WTC11 (cell line): ENCODE measurements around the gene MAEA. TPM values are rescaled to one million over a fixed set of nuclear protein-coding genes. Genes with fewer than 3 reads are reported as not detected.

Experiments
- ATAC-seq: fragments of 200-7000 bp; cut with Tn5 transposase; 2 replicates; pipeline ENCODE4 v1.10.0; 2021; ENCODE audit warnings: mild to moderate bottlenecking, moderate library complexity
- CTCF ChIA-PET: fragments of 300-600 bp; sonication (Branson Sonifier 250); formaldehyde crosslinking; loops from one replicate; lab custom pipeline; 2021; ENCODE audit warnings: antibody characterized with exemption; lab: Charles Lee
- POLR2A ChIA-PET: fragments of 350-600 bp; sonication (Branson Sonifier 250); formaldehyde crosslinking; loops from one replicate; lab custom pipeline; 2021; ENCODE audit warnings: antibody characterized with exemption; lab: Charles Lee
- DNase-seq: peaks from one replicate; pipeline ENCODE4 v3.0.0; 2021; ENCODE audit warnings: low spot score
- H3K27ac Mint-ChIP-seq: 2 replicates; pipeline ENCODE4 v1.8.0; 2021; ENCODE audit warnings: mixed read lengths
- H3K27me3 Mint-ChIP-seq: 2 replicates; pipeline ENCODE4 v1.8.0; 2021; ENCODE audit warnings: low read depth, mild to moderate bottlenecking, moderate library complexity, mixed read lengths
- H3K36me3 Mint-ChIP-seq: 2 replicates; pipeline ENCODE4 v1.8.0; 2021; ENCODE audit warnings: mixed read lengths
- H3K4me1 Mint-ChIP-seq: 2 replicates; pipeline ENCODE4 v1.8.0; 2022; ENCODE audit warnings: mixed read lengths
- H3K4me3 Mint-ChIP-seq: 2 replicates; pipeline ENCODE4 v1.8.0; 2021; ENCODE audit warnings: mild to moderate bottlenecking, moderate library complexity, mixed read lengths
- H3K9me3 Mint-ChIP-seq: 2 replicates; pipeline ENCODE4 v1.8.0; 2021; ENCODE audit warnings: mixed read lengths
- ATF2 ChIP-seq: sonication (generic); formaldehyde crosslinking; IDR thresholded peaks from 2 replicates; pipeline ENCODE4 v1.8.1; 2022; ENCODE audit warnings: low read depth, missing genetic modification reagents, borderline replicate concordance
- E2F1 ChIP-seq: sonication (generic); formaldehyde crosslinking; IDR thresholded peaks from 2 replicates; pipeline ENCODE4 v1.8.0; 2022; ENCODE audit warnings: mild to moderate bottlenecking, missing genetic modification reagents
- E2F5 ChIP-seq: sonication (generic); formaldehyde crosslinking; IDR thresholded peaks from 2 replicates; pipeline ENCODE4 v1.8.1; 2022; ENCODE audit warnings: mild to moderate bottlenecking, moderate library complexity, missing genetic modification reagents
- EMX1 ChIP-seq: fragments of 250-450 bp; sonication (Bioruptor Pico); IDR thresholded peaks from 2 replicates; pipeline ENCODE4 v1.8.0; 2021; ENCODE audit warnings: mild to moderate bottlenecking
- FOXJ3 ChIP-seq: sonication (generic); formaldehyde crosslinking; IDR thresholded peaks from 2 replicates; pipeline ENCODE4 v1.9.0; 2021; ENCODE audit warnings: missing genetic modification reagents, mild to moderate bottlenecking, borderline replicate concordance
- FOXP1 ChIP-seq: sonication (generic); formaldehyde crosslinking; IDR thresholded peaks from 2 replicates; pipeline ENCODE4 v1.8.0; 2022; ENCODE audit warnings: missing genetic modification reagents, mild to moderate bottlenecking, moderate library complexity, borderline replicate concordance
- HMGXB4 ChIP-seq: sonication (generic); formaldehyde crosslinking; IDR thresholded peaks from 2 replicates; pipeline ENCODE4 v1.8.1; 2023; ENCODE audit warnings: mild to moderate bottlenecking, moderate library complexity, missing genetic modification reagents
- MYBL2 ChIP-seq: sonication (generic); formaldehyde crosslinking; IDR thresholded peaks from 2 replicates; pipeline ENCODE4 v1.8.1; 2023; ENCODE audit warnings: mild to moderate bottlenecking, moderate library complexity, missing genetic modification reagents
- NFE2L1 ChIP-seq: sonication (generic); formaldehyde crosslinking; IDR thresholded peaks from 2 replicates; pipeline ENCODE4 v1.8.1; 2023; ENCODE audit warnings: missing genetic modification reagents
- PRDM15 ChIP-seq: sonication (generic); formaldehyde crosslinking; IDR thresholded peaks from 2 replicates; pipeline ENCODE4 v1.8.0; 2022; ENCODE audit warnings: missing genetic modification reagents
- PREB ChIP-seq: sonication (generic); formaldehyde crosslinking; IDR thresholded peaks from 2 replicates; pipeline ENCODE4 v1.8.1; 2022; ENCODE audit warnings: mild to moderate bottlenecking, missing genetic modification reagents, moderate library complexity, borderline replicate concordance
- TEAD4 ChIP-seq: sonication (generic); formaldehyde crosslinking; IDR thresholded peaks from 2 replicates; pipeline ENCODE4 v1.8.0; 2022; ENCODE audit warnings: mild to moderate bottlenecking, missing genetic modification reagents
- ZBTB43 ChIP-seq: sonication (generic); formaldehyde crosslinking; IDR thresholded peaks from 2 replicates; pipeline ENCODE4 v1.8.1; 2023; ENCODE audit warnings: mild to moderate bottlenecking, missing genetic modification reagents
- ZNF138 ChIP-seq: sonication (generic); formaldehyde crosslinking; conservative IDR thresholded peaks from 2 replicates; pipeline ENCODE4 v1.8.1; 2022; ENCODE audit warnings: mild to moderate bottlenecking, moderate library complexity, missing genetic modification reagents
- ZNF281 ChIP-seq: sonication (generic); formaldehyde crosslinking; IDR thresholded peaks from 2 replicates; pipeline ENCODE4 v1.8.0; 2023; ENCODE audit warnings: mild to moderate bottlenecking, missing genetic modification reagents
- ZNF416 ChIP-seq: fragments of 250-450 bp; sonication (Bioruptor Pico); IDR thresholded peaks from 2 replicates; pipeline ENCODE4 v1.9.0; 2021; ENCODE audit warnings: mild to moderate bottlenecking, inconsistent platforms
- total RNA-seq: library from RNA; stranded (reverse); gene quantifications from 3 replicates; pipeline ENCODE4 v1.2.3, GENCODE V29; 2021

The MAEA gene
- total RNA-seq, 1 experiment from 2014 or later, result 86.9 TPM

- ATAC-seq, result no peak
- no peak for TF ChIP-seq E2F1
- no peak for TF ChIP-seq MYBL2
- TF ChIP-seq EMX1 (CRISPR knock-in tag), result no peak
- no peak for TF ChIP-seq HMGXB4 (CRISPR knock-in tag)
- TF ChIP-seq NFE2L1 (CRISPR knock-in tag), result no peak
- TF ChIP-seq PRDM15 (CRISPR knock-in tag), result no peak
- no peak for TF ChIP-seq ATF2 (CRISPR knock-in tag)
- TF ChIP-seq ZNF138 (CRISPR knock-in tag), result no peak
- TF ChIP-seq FOXJ3 (CRISPR knock-in tag), result no peak
- TF ChIP-seq PREB, result no peak
- H3K36me3 Mint-ChIP-seq, result peaks cover 4% of the 10 kb centered on the region
- ChIA-PET CTCF (interaction anchor here (1.5 kb wide), 1 partner anchor 102 kb away, joined by 4 read pairs; the partner anchor contains the start of gene UVSSA), POLR2A (no interaction called here)
- H3K9me3 Mint-ChIP-seq, result no peaks in the 10 kb centered on the region
- H3K27ac Mint-ChIP-seq, result 0 out of 2 replicates have a peak overlapping the region, but pooled peaks have one; percentile 49
- DNase-seq, result no peak
- H3K27me3 Mint-ChIP-seq, result no peaks in the 10 kb centered on the region; the same call in 1 of the 2 replicates
- peaks cover 11% of the 10 kb centered on the region for H3K4me1 Mint-ChIP-seq
- no peak overlapping the region for H3K4me3 Mint-ChIP-seq
Measured at GRCh38 chr4:1244081-1244977, 45.4 kb upstream of the MAEA start.

GRCh38 chr4:1244978-1245471 lies 44.7 kb upstream of the MAEA start:
- CTCF ChIA-PET, result no interaction called here
- no peak for ATAC-seq
- POLR2A ChIA-PET, result no interaction called here
- no peak overlapping the region for H3K4me3 Mint-ChIP-seq
- peaks cover 3% of the 10 kb centered on the region for H3K36me3 Mint-ChIP-seq
- H3K27ac Mint-ChIP-seq, result peak overlapping the region; percentile 82; the same call in 1 of the 2 replicates
- H3K9me3 Mint-ChIP-seq, result peaks cover 1% of the 10 kb centered on the region; the same call in 1 of the 2 replicates
- peaks cover 13% of the 10 kb centered on the region for H3K4me1 Mint-ChIP-seq
- H3K27me3 Mint-ChIP-seq, result peaks cover 1% of the 10 kb centered on the region
- peak; percentile 7 for DNase-seq
- no peak for TF ChIP-seq ZBTB43 (CRISPR knock-in tag)
- TF ChIP-seq E2F1, result no peak
- no peak for TF ChIP-seq ZNF416
- no peak for TF ChIP-seq FOXJ3 (CRISPR knock-in tag)
- TF ChIP-seq TEAD4 (CRISPR knock-in tag), result no peak
- no peak for TF ChIP-seq E2F5 (CRISPR knock-in tag)
- TF ChIP-seq ZNF281 (CRISPR knock-in tag), result no peak
- no peak for TF ChIP-seq FOXP1 (CRISPR knock-in tag)
